Uterus (tissue), 4 donors: Measurements from ENCODE around the gene CHRNE. TPM values are rescaled to one million over a fixed set of nuclear protein-coding genes. Genes with fewer than 3 reads are reported as not detected.

ENCODE experiments used
- DNase-seq, 2 donors: peaks; one replicate each; pipeline ENCODE4 v3.0.0-alpha.2; 2019 to 2020
- H3K27ac ChIP-seq, 2 donors: fragments of 200-600 bp; sonication (generic); 1 replicate in 1 of 2; 2 replicates in 1 of 2; pipeline ENCODE4 v1.5.1; 2016 to 2018
- H3K27me3 ChIP-seq, 2 donors: fragments of 200-600 bp; sonication (generic); one replicate each; pipeline ENCODE4 v1.5.1; 2018 to 2019; ENCODE audit warnings: control low read depth in 1 of 2
- H3K36me3 ChIP-seq, 2 donors: fragments of 200-600 bp; sonication (generic); one replicate each; pipeline ENCODE4 v1.5.1; 2019; ENCODE audit warnings: control low read depth in 1 of 2
- H3K4me1 ChIP-seq, 2 donors: fragments of 200-600 bp; sonication (generic); one replicate each; pipeline ENCODE4 v1.5.1; 2018 to 2019; ENCODE audit warnings: control low read depth in 1 of 2
- H3K4me3 ChIP-seq, 2 donors: fragments of 200-600 bp; sonication (generic); 1 replicate in 1 of 2; 2 replicates in 1 of 2; pipeline ENCODE4 v1.5.1; 2018 to 2019; ENCODE audit warnings: mild to moderate bottlenecking in 1 of 2
- H3K9me3 ChIP-seq, 2 donors: fragments of 200-600 bp; sonication (generic); one replicate each; pipeline ENCODE4 v1.5.1; 2019; ENCODE audit warnings: control low read depth in 1 of 2
- CTCF ChIP-seq, 4 experiments: fragments of 200-600 bp in 2 of 4; fragments of 450-650 bp in 2 of 4; sonication (generic) in 2 of 4; IDR thresholded peaks; one replicate each; pipeline ENCODE4 v1.5.1; 2016 to 2019; ENCODE audit warnings: antibody characterized with exemption in 4 of 4, mild to moderate bottlenecking in 2 of 4, moderate library complexity in 1 of 4
- POLR2A ChIP-seq, 2 donors: fragments of 450-650 bp; IDR thresholded peaks; one replicate each; pipeline ENCODE4 v1.6.1; 2016; ENCODE audit warnings: antibody characterized with exemption in 2 of 2, mild to moderate bottlenecking in 1 of 2, moderate library complexity in 1 of 2
- intact Hi-C: fragments of 100-400 bp; cut with DNase I; formaldehyde crosslinking; loops from one replicate; pipeline ENCODE4 v1.15.1; 2023; ENCODE audit warnings: low total_unique reads
- total RNA-seq, 4 donors: library from RNA; depleted of rRNA in 3 of 4; stranded (reverse); fragments of >200 nt in 3 of 4; gene quantifications; one replicate each; pipeline versions ENCODE4 v1.1.0 to v1.2.4, GENCODE V29; 2014 to 2023
- donor health status: DM: yes; HTN: yes; CAD: no.

Gene CHRNE
- total RNA-seq, 4 donors from 2014 or later, result 0.79 to 0.83 TPM; not detected in 2

DNA sequence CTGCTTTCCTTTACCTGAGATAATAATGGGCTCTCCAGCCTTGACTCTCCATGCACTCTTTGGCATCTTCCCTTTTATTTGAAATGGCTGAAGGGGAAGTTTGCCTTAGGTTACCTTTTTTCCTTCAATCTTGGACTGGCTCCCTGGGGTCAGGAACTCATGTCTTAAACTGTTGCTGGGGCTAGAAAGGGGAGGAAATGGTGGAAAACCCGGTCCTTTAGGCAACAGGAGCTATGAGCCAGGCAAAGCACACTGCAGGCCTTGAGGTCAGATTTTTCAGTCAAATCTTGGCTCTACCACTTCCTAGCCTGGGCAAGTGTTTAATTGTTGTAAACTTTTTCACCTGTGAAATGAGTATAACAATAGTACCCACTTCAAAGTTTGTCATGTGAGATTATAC lies 39.6 kb downstream of the CHRNE start:
- Histone ChIP-seq H3K36me3 (no peaks in the 10 kb centered on the region), H3K4me1 (no peaks in the 10 kb centered on the region), H3K9me3 (no peaks in the 10 kb centered on the region), H3K27me3 (no peaks in the 10 kb centered on the region), H3K4me3 (no peak overlapping the region), H3K27ac (no peak overlapping the region)
- DNase-seq, result no peak
- TF ChIP-seq POLR2A (IDR thresholded peaks at IDR 0.05), result no peak
- TF ChIP-seq CTCF (IDR thresholded peaks at IDR 0.05), result no peak
- intact Hi-C loops, result no loop called here

DNA sequence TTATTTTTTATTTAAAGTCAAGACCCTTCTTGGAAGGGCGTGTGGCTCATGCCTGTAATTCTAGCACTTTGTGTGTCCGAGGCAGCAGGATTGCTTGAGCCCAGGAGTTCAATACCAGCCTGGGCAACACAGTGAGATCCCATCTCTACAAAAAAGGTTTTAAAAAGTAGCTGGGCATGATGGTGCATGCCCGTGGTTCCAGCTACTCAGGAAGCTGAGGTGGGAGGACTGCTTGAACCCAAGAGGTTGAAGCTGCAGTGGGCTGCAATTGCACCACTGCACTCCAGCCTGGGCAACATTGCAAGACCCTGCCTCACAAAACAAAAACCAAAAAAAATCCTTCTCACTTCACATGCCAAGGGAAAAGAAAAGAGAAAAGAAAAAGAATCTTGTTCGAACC lies 40.2 kb downstream of the CHRNE start:
- Histone ChIP-seq H3K27ac (no peak overlapping the region), H3K36me3 (no peaks in the 10 kb centered on the region), H3K9me3 (no peaks in the 10 kb centered on the region), H3K4me3 (no peak overlapping the region), H3K4me1 (no peaks in the 10 kb centered on the region), H3K27me3 (no peaks in the 10 kb centered on the region)
- TF ChIP-seq CTCF (IDR thresholded peaks at IDR 0.05) (no peak), POLR2A (IDR thresholded peaks at IDR 0.05) (no peak)
- DNase-seq, result no peak
- intact Hi-C loops, result no loop called here

DNA sequence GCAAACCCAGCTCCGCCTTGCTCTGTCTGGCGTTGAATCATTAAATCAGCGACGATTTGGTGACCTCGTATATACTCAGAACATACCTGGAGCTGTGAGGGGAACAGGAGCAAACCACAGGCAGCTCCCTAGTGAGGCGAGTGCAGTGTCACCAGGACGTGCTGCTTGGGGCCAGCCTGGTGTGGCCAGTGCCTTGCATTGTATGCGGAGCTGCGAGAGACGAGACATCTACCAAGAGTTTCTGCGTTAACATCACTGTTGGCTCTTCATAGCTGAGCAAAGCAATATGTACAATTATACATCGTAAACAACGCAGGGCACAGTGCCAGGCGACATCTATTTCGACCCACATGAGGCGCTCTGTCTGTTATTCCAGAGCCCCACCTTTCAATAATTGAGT lies 41.8 kb downstream of the CHRNE start:
- H3K4me1 ChIP-seq, result peaks cover 0 to 3% of the 10 kb centered on the region in 2 donors
- no peaks in the 10 kb centered on the region for H3K27me3 ChIP-seq
- TF ChIP-seq POLR2A (IDR thresholded peaks at IDR 0.05), result no peak
- TF ChIP-seq CTCF (IDR thresholded peaks at IDR 0.05), result no peak
- intact Hi-C loops, result no loop called here
- H3K9me3 ChIP-seq, result no peaks in the 10 kb centered on the region
- H3K27ac ChIP-seq, result peak overlapping the region in 1 of 2 donors; percentile 55
- no peaks in the 10 kb centered on the region for H3K36me3 ChIP-seq
- H3K4me3 ChIP-seq, result no peak overlapping the region
- no peak for DNase-seq

DNA sequence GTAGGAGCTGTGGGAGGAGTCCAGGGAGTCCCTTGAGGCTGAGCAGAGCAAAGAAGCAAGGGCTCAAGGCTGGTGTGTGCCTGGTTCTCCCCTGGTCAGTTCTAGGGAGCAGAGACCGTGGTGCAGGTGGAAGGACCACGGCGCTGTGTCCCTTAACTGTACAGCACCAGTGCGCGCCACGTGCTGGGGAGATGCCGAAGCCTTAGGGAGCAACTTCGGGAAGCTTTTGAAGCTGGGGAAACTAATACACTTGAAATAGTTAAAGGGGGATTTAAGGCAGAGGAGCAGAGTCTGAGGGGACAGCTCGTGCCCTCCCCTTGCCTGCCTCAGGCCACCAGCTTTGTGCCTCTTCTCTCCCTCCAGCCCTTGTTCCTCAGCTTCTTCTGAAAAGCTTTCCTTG lies 42.2 kb downstream of the CHRNE start:
- intact Hi-C loops, result no loop called here
- no peaks in the 10 kb centered on the region for H3K36me3 ChIP-seq
- H3K9me3 ChIP-seq, result no peaks in the 10 kb centered on the region
- no peaks in the 10 kb centered on the region for H3K27me3 ChIP-seq
- peaks cover 0 to 5% of the 10 kb centered on the region in 2 donors for H3K4me1 ChIP-seq
- no peak overlapping the region for H3K4me3 ChIP-seq
- H3K27ac ChIP-seq, result peak overlapping the region in 1 of 2 donors; percentile 55
- DNase-seq, result no peak
- TF ChIP-seq POLR2A (IDR thresholded peaks at IDR 0.05) (no peak), CTCF (IDR thresholded peaks at IDR 0.05) (no peak)

GRCh38 chr17:4859816-4860625 lies 42.9 kb downstream of the CHRNE start:
- Histone ChIP-seq H3K9me3 (no peaks in the 10 kb centered on the region), H3K4me1 (peaks cover 0 to 5% of the 10 kb centered on the region in 2 donors), H3K27ac (peak overlapping the region in 1 of 2 donors; percentile 55), H3K4me3 (no peak overlapping the region), H3K36me3 (no peaks in the 10 kb centered on the region), H3K27me3 (no peaks in the 10 kb centered on the region)
- no peak for DNase-seq
- no peak for TF ChIP-seq POLR2A (IDR thresholded peaks at IDR 0.05)
- no peak for TF ChIP-seq CTCF (IDR thresholded peaks at IDR 0.05)
- intact Hi-C loops, result no loop called here
